ENCODE results near the gene DIO3.
"Not testable (repeated sequence)": the region's sequence is repeated elsewhere in the genome, so short reads cannot be mapped to it uniquely, and the experiment has no call there.

DIO3 gene

GRCh38 chr14:101553931-101554330, 7.4 kb upstream of the DIO3 start:
- no peak for DNase-seq (ENCODE audit: low read depth)
- H3K4me3 ChIP-seq (replicated peaks; ENCODE audit: low read depth, low read length): no peak overlapping the region
- TF ChIP-seq CTCF (IDR thresholded peaks at IDR 0.05; ENCODE audit: low read length, missing control alignments): no peak

GRCh38 chr14:101554991-101555668, 6.2 kb upstream of the DIO3 start:
- H3K4me3 ChIP-seq (replicated peaks; ENCODE audit: low read depth, low read length): no peak overlapping the region
- no peak for TF ChIP-seq CTCF (IDR thresholded peaks at IDR 0.05; ENCODE audit: low read length, missing control alignments)
- DNase-seq (ENCODE audit: low read depth): no peak

- DNase-seq (ENCODE audit: low read depth); H3K4me3 ChIP-seq (replicated peaks; ENCODE audit: low read depth, low read length): not testable (repeated sequence)
These were observed 5.6 kb upstream of the DIO3 start for GRCh38 chr14:101555669-101556043.

- DNase-seq (ENCODE audit: low read depth): no peak
- TF ChIP-seq CTCF (IDR thresholded peaks at IDR 0.05; ENCODE audit: low read length, missing control alignments): no peak
- no peak overlapping the region for H3K4me3 ChIP-seq (replicated peaks; ENCODE audit: low read depth, low read length)
These were observed 5.2 kb upstream of the DIO3 start for GRCh38 chr14:101556131-101556530.

GRCh38 chr14:101556566-101557320, 4.6 kb upstream of the DIO3 start:
- DNase-seq (ENCODE audit: low read depth): no peak
- no peak for TF ChIP-seq CTCF (IDR thresholded peaks at IDR 0.05; ENCODE audit: low read length, missing control alignments)
- no peak overlapping the region for H3K4me3 ChIP-seq (replicated peaks; ENCODE audit: low read depth, low read length)

GRCh38 chr14:101557321-101557695, 4.0 kb upstream of the DIO3 start:
- H3K4me3 ChIP-seq (replicated peaks; ENCODE audit: low read depth, low read length): no peak overlapping the region
- no peak for DNase-seq (ENCODE audit: low read depth)
- TF ChIP-seq CTCF (IDR thresholded peaks at IDR 0.05; ENCODE audit: low read length, missing control alignments): no peak

GRCh38 chr14:101557811-101558738, 3.2 kb upstream of the DIO3 start:
- DNase-seq (ENCODE audit: low read depth): no peak
- no peak overlapping the region for H3K4me3 ChIP-seq (replicated peaks; ENCODE audit: low read depth, low read length)
- no peak for TF ChIP-seq CTCF (IDR thresholded peaks at IDR 0.05; ENCODE audit: low read length, missing control alignments)

Measured in fibroblast of pulmonary artery (primary cell).